ENCODE measurements around the gene HOMER1. TPM values are rescaled to one million over a fixed set of nuclear protein-coding genes. Genes with fewer than 3 reads are reported as not detected.
"Not testable (repeated sequence)": the region's sequence is repeated elsewhere in the genome, so short reads cannot be mapped to it uniquely, and the experiment has no call there.

HOMER1 gene
- total and polyA plus RNA-seq, 2 donors = 2.0 to 13.5 TPM

- Histone ChIP-seq H3K27ac (ENCODE audit: low read depth in 1 of 2, low read length in 1 of 2) (no peak overlapping the region), H3K27me3 (ENCODE audit: control insufficient read depth in 2 of 2, insufficient read depth in 1 of 2, low read length in 1 of 2) (no peaks in the 10 kb centered on the region), H3K4me3 (ENCODE audit: low read length in 2 of 2) (no peak overlapping the region), H3K9me3 (ENCODE audit: control insufficient read depth in 2 of 2, insufficient read depth in 1 of 2, low read length in 1 of 2) (no peaks in the 10 kb centered on the region), H3K4me1 (ENCODE audit: control insufficient read depth in 2 of 2, insufficient read depth in 2 of 2, low read length in 2 of 2) (no peaks in the 10 kb centered on the region), H3K36me3 (ENCODE audit: control insufficient read depth in 2 of 2, insufficient read depth in 2 of 2, low read length in 1 of 2) (no peaks in the 10 kb centered on the region)
- WGBS = 78% methylated on average over 3 of the region's 3 CpGs
- no peak for DNase-seq (ENCODE audit: low read depth in 6 of 9, low spot score in 9 of 9)
These were observed 118.6 kb downstream of the HOMER1 start for GRCh38 chr5:79395296-79395695.

- H3K4me3 ChIP-seq (ENCODE audit: low read length in 2 of 2) = no peak overlapping the region
- no peaks in the 10 kb centered on the region for H3K27me3 ChIP-seq (ENCODE audit: control insufficient read depth in 2 of 2, insufficient read depth in 1 of 2, low read length in 1 of 2)
- H3K9me3 ChIP-seq (ENCODE audit: control insufficient read depth in 2 of 2, insufficient read depth in 1 of 2, low read length in 1 of 2) = no peaks in the 10 kb centered on the region
- no peaks in the 10 kb centered on the region for H3K36me3 ChIP-seq (ENCODE audit: control insufficient read depth in 2 of 2, insufficient read depth in 2 of 2, low read length in 1 of 2)
- no peaks in the 10 kb centered on the region for H3K4me1 ChIP-seq (ENCODE audit: control insufficient read depth in 2 of 2, insufficient read depth in 2 of 2, low read length in 2 of 2)
- no peak for DNase-seq (ENCODE audit: low read depth in 6 of 9, low spot score in 9 of 9)
- H3K27ac ChIP-seq (ENCODE audit: low read depth in 1 of 2, low read length in 1 of 2) = no peak overlapping the region
- 98% methylated on average over 2 of the region's 2 CpGs for WGBS
These were observed 121.2 kb downstream of the HOMER1 start for GRCh38 chr5:79392776-79393175.

- no peak overlapping the region for H3K27ac ChIP-seq (ENCODE audit: low read depth in 1 of 2, low read length in 1 of 2)
- no peaks in the 10 kb centered on the region for H3K36me3 ChIP-seq (ENCODE audit: control insufficient read depth in 2 of 2, insufficient read depth in 2 of 2, low read length in 1 of 2)
- no peaks in the 10 kb centered on the region for H3K4me1 ChIP-seq (ENCODE audit: control insufficient read depth in 2 of 2, insufficient read depth in 2 of 2, low read length in 2 of 2)
- H3K4me3 ChIP-seq (ENCODE audit: low read length in 2 of 2) = no peak overlapping the region
- no peak for DNase-seq (ENCODE audit: low read depth in 6 of 9, low spot score in 9 of 9)
- H3K27me3 ChIP-seq (ENCODE audit: control insufficient read depth in 2 of 2, insufficient read depth in 1 of 2, low read length in 1 of 2) = no peaks in the 10 kb centered on the region
- WGBS = 98% methylated on average over 1 of the region's 1 CpG
- H3K9me3 ChIP-seq (ENCODE audit: control insufficient read depth in 2 of 2, insufficient read depth in 1 of 2, low read length in 1 of 2) = peaks cover 0 to under 1% of the 10 kb centered on the region in 2 donors
These were observed 127.3 kb downstream of the HOMER1 start for GRCh38 chr5:79386679-79387078.

GRCh38 chr5:79385126-79385525, 128.8 kb downstream of the HOMER1 start:
- H3K4me1 ChIP-seq (ENCODE audit: control insufficient read depth in 2 of 2, insufficient read depth in 2 of 2, low read length in 2 of 2); H3K4me3 ChIP-seq (ENCODE audit: low read length in 2 of 2); H3K36me3 ChIP-seq (ENCODE audit: control insufficient read depth in 2 of 2, insufficient read depth in 2 of 2, low read length in 1 of 2); H3K27me3 ChIP-seq (ENCODE audit: control insufficient read depth in 2 of 2, insufficient read depth in 1 of 2, low read length in 1 of 2); H3K27ac ChIP-seq (ENCODE audit: low read depth in 1 of 2, low read length in 1 of 2); DNase-seq (ENCODE audit: low read depth in 6 of 9, low spot score in 9 of 9): not testable (repeated sequence)
- H3K9me3 ChIP-seq (ENCODE audit: control insufficient read depth in 2 of 2, insufficient read depth in 1 of 2, low read length in 1 of 2) = peaks cover 0 to 13% of the 10 kb centered on the region in 2 donors

GRCh38 chr5:79378510-79379186, 135.3 kb downstream of the HOMER1 start:
- peaks cover 0 to 16% of the 10 kb centered on the region in 2 donors for H3K9me3 ChIP-seq (ENCODE audit: control insufficient read depth in 2 of 2, insufficient read depth in 1 of 2, low read length in 1 of 2)
- no peaks in the 10 kb centered on the region for H3K36me3 ChIP-seq (ENCODE audit: control insufficient read depth in 2 of 2, insufficient read depth in 2 of 2, low read length in 1 of 2)
- DNase-seq (ENCODE audit: low read depth in 6 of 9, low spot score in 9 of 9) = peak in 1 of 9 donors; percentile 7
- no peak overlapping the region for H3K27ac ChIP-seq (ENCODE audit: low read depth in 1 of 2, low read length in 1 of 2)
- H3K27me3 ChIP-seq (ENCODE audit: control insufficient read depth in 2 of 2, insufficient read depth in 1 of 2, low read length in 1 of 2) = no peaks in the 10 kb centered on the region
- H3K4me3 ChIP-seq (ENCODE audit: low read length in 2 of 2) = no peak overlapping the region
- H3K4me1 ChIP-seq (ENCODE audit: control insufficient read depth in 2 of 2, insufficient read depth in 2 of 2, low read length in 2 of 2) = no peaks in the 10 kb centered on the region

GRCh38 chr5:79357398-79357797, 156.5 kb downstream of the HOMER1 start:
- no peaks in the 10 kb centered on the region for H3K9me3 ChIP-seq (ENCODE audit: control insufficient read depth in 2 of 2, insufficient read depth in 1 of 2, low read length in 1 of 2)
- no peaks in the 10 kb centered on the region for H3K4me1 ChIP-seq (ENCODE audit: control insufficient read depth in 2 of 2, insufficient read depth in 2 of 2, low read length in 2 of 2)
- no peak for DNase-seq (ENCODE audit: low read depth in 6 of 9, low spot score in 9 of 9)
- H3K4me3 ChIP-seq (ENCODE audit: low read length in 2 of 2) = no peak overlapping the region
- no peaks in the 10 kb centered on the region for H3K36me3 ChIP-seq (ENCODE audit: control insufficient read depth in 2 of 2, insufficient read depth in 2 of 2, low read length in 1 of 2)
- no peak overlapping the region for H3K27ac ChIP-seq (ENCODE audit: low read depth in 1 of 2, low read length in 1 of 2)
- 74% methylated on average over 1 of the region's 1 CpG for whole genome bisulfite sequencing
- no peaks in the 10 kb centered on the region for H3K27me3 ChIP-seq (ENCODE audit: control insufficient read depth in 2 of 2, insufficient read depth in 1 of 2, low read length in 1 of 2)

- H3K9me3 ChIP-seq (ENCODE audit: control insufficient read depth in 2 of 2, insufficient read depth in 1 of 2, low read length in 1 of 2) = no peaks in the 10 kb centered on the region
- H3K36me3 ChIP-seq (ENCODE audit: control insufficient read depth in 2 of 2, insufficient read depth in 2 of 2, low read length in 1 of 2) = no peaks in the 10 kb centered on the region
- no peaks in the 10 kb centered on the region for H3K4me1 ChIP-seq (ENCODE audit: control insufficient read depth in 2 of 2, insufficient read depth in 2 of 2, low read length in 2 of 2)
- DNase-seq (ENCODE audit: low read depth in 6 of 9, low spot score in 9 of 9) = no peak
- H3K27ac ChIP-seq (ENCODE audit: low read depth in 1 of 2, low read length in 1 of 2) = no peak overlapping the region
- H3K4me3 ChIP-seq (ENCODE audit: low read length in 2 of 2) = no peak overlapping the region
- no peaks in the 10 kb centered on the region for H3K27me3 ChIP-seq (ENCODE audit: control insufficient read depth in 2 of 2, insufficient read depth in 1 of 2, low read length in 1 of 2)
- 95% methylated on average over 2 of the region's 2 CpGs for WGBS
These were observed 164.1 kb downstream of the HOMER1 start for GRCh38 chr5:79349881-79350280.

- no peaks in the 10 kb centered on the region for H3K36me3 ChIP-seq (ENCODE audit: control insufficient read depth in 2 of 2, insufficient read depth in 2 of 2, low read length in 1 of 2)
- WGBS = 97% methylated on average over 10 of the region's 10 CpGs
- H3K4me3 ChIP-seq (ENCODE audit: low read length in 2 of 2) = no peak overlapping the region
- DNase-seq (ENCODE audit: low read depth in 6 of 9, low spot score in 9 of 9) = no peak
- no peaks in the 10 kb centered on the region for H3K27me3 ChIP-seq (ENCODE audit: control insufficient read depth in 2 of 2, insufficient read depth in 1 of 2, low read length in 1 of 2)
- no peaks in the 10 kb centered on the region for H3K4me1 ChIP-seq (ENCODE audit: control insufficient read depth in 2 of 2, insufficient read depth in 2 of 2, low read length in 2 of 2)
- no peaks in the 10 kb centered on the region for H3K9me3 ChIP-seq (ENCODE audit: control insufficient read depth in 2 of 2, insufficient read depth in 1 of 2, low read length in 1 of 2)
- no peak overlapping the region for H3K27ac ChIP-seq (ENCODE audit: low read depth in 1 of 2, low read length in 1 of 2)
These were observed 164.9 kb downstream of the HOMER1 start for GRCh38 chr5:79349047-79349446.

- no peaks in the 10 kb centered on the region for H3K9me3 ChIP-seq (ENCODE audit: control insufficient read depth in 2 of 2, insufficient read depth in 1 of 2, low read length in 1 of 2)
- no peaks in the 10 kb centered on the region for H3K4me1 ChIP-seq (ENCODE audit: control insufficient read depth in 2 of 2, insufficient read depth in 2 of 2, low read length in 2 of 2)
- H3K36me3 ChIP-seq (ENCODE audit: control insufficient read depth in 2 of 2, insufficient read depth in 2 of 2, low read length in 1 of 2) = no peaks in the 10 kb centered on the region
- DNase-seq (ENCODE audit: low read depth in 6 of 9, low spot score in 9 of 9) = no peak
- no peak overlapping the region for H3K27ac ChIP-seq (ENCODE audit: low read depth in 1 of 2, low read length in 1 of 2)
- H3K27me3 ChIP-seq (ENCODE audit: control insufficient read depth in 2 of 2, insufficient read depth in 1 of 2, low read length in 1 of 2) = no peaks in the 10 kb centered on the region
- no peak overlapping the region for H3K4me3 ChIP-seq (ENCODE audit: low read length in 2 of 2)
- WGBS = 98% methylated on average over 6 of the region's 6 CpGs
These were observed 167.5 kb downstream of the HOMER1 start for GRCh38 chr5:79346420-79346824.

Measured in thymus (tissue), 11 donors.